ENCODE results near the gene ADGB.

DNA sequence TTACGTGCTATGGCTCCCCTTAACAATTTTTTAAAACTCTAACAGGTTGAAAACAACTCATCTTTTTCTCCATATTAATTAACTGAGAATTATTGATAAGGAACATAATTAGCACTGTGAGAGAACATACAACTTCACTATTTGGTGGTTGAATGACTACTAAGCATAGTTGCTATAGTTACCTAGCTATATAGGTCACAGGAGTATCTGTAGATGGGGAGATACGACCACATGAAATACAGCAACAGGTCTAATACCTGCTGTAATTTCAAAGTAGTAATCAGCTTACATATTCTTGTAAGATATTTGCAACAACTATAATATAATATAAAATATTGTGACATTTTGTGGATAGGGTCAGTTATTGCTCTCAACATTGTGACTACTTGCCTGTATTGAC, 102.9 kb downstream of the ADGB start:
- TF ChIP-seq ZNF274 (IDR thresholded peaks at IDR 0.05; ENCODE audit: borderline replicate concordance, low read depth, low read length) (no peak), ZNF384 (IDR thresholded peaks at IDR 0.05; ENCODE audit: low read depth, low read length) (no peak), POLR2A (conservative IDR thresholded peaks at IDR 0.05) (no peak), JUNB (CRISPR knock-in tag; conservative IDR thresholded peaks at IDR 0.05) (no peak), ZC3H8 (IDR thresholded peaks at IDR 0.05) (no peak), NFYB (IDR thresholded peaks at IDR 0.05; ENCODE audit: extremely low read depth, insufficient read length) (no peak), MAX (CRISPR knock-in tag; IDR thresholded peaks at IDR 0.05) (no peak), THAP12 (CRISPR knock-in tag; IDR thresholded peaks at IDR 0.05) (no peak), PHB2 (IDR thresholded peaks at IDR 0.05; ENCODE audit: low read depth) (no peak), ZNF444 (CRISPR knock-in tag; IDR thresholded peaks at IDR 0.05) (no peak), FOXK1 (CRISPR knock-in tag; IDR thresholded peaks at IDR 0.05; ENCODE audit: borderline replicate concordance) (no peak)
- TF ChIP-seq, protein P1, sequence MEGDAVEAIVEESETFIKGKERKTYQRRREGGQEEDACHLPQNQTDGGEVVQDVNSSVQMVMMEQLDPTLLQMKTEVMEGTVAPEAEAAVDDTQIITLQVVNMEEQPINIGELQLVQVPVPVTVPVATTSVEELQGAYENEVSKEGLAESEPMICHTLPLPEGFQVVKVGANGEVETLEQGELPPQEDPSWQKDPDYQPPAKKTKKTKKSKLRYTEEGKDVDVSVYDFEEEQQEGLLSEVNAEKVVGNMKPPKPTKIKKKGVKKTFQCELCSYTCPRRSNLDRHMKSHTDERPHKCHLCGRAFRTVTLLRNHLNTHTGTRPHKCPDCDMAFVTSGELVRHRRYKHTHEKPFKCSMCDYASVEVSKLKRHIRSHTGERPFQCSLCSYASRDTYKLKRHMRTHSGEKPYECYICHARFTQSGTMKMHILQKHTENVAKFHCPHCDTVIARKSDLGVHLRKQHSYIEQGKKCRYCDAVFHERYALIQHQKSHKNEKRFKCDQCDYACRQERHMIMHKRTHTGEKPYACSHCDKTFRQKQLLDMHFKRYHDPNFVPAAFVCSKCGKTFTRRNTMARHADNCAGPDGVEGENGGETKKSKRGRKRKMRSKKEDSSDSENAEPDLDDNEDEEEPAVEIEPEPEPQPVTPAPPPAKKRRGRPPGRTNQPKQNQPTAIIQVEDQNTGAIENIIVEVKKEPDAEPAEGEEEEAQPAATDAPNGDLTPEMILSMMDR (IDR thresholded peaks at IDR 0.05 in 2 of 3, conservative IDR thresholded peaks at IDR 0.05 in 1 of 3; ENCODE audit: insufficient read depth in 2 of 3, low read depth in 1 of 3, low read length in 3 of 3): no peak
- TF ChIP-seq, protein P2, sequence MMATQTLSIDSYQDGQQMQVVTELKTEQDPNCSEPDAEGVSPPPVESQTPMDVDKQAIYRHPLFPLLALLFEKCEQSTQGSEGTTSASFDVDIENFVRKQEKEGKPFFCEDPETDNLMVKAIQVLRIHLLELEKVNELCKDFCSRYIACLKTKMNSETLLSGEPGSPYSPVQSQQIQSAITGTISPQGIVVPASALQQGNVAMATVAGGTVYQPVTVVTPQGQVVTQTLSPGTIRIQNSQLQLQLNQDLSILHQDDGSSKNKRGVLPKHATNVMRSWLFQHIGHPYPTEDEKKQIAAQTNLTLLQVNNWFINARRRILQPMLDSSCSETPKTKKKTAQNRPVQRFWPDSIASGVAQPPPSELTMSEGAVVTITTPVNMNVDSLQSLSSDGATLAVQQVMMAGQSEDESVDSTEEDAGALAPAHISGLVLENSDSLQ (IDR thresholded peaks at IDR 0.05): no peak
